AG10803 (cell line): ENCODE measurements around the gene AGTRAP.

Source experiments
- DNase-seq: peaks from one replicate; pipeline ENCODE4 v3.0.0; 2010; ENCODE audit warnings: low read depth
- H3K4me3 ChIP-seq: 2 replicates; pipeline ENCODE4 v1.5.1; 2011; ENCODE audit warnings: mild to moderate bottlenecking, low read length, control low read depth
- TF ChIP-seq, protein P1 (sequence below): conservative IDR thresholded peaks from 2 replicates; pipeline ENCODE4 v1.5.1; 2011; ENCODE audit warnings: mild to moderate bottlenecking, low read length, control low read depth, inconsistent platforms

AGTRAP gene

DNA sequence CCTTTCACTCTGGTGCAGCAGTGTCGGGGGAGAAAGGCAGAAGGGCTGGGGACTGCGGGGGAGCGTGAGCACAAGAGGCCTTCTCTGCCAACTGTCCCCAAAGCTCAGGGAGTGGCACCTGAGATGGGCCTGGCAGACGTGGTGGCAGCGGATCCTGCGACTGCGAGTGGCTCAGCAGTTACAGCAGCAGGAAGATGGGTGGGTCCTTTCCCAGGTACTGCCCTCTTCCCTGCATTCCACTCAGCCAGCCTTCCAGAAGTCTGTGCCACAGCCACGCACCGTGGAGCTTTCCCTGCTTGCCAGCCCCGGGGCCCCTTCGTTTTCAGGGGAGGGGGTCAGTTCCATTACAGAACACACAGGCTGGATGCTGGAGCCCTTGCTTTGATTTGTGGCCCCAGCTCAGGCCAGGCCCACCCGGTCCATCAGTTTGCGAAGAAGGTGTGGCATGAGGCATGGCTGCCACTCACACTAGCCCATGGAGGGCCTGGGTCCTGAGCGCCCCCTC, 52.7 kb downstream of the AGTRAP start:
- no peak for DNase-seq
- no peak overlapping the region for H3K4me3 ChIP-seq
- TF ChIP-seq, protein P1, sequence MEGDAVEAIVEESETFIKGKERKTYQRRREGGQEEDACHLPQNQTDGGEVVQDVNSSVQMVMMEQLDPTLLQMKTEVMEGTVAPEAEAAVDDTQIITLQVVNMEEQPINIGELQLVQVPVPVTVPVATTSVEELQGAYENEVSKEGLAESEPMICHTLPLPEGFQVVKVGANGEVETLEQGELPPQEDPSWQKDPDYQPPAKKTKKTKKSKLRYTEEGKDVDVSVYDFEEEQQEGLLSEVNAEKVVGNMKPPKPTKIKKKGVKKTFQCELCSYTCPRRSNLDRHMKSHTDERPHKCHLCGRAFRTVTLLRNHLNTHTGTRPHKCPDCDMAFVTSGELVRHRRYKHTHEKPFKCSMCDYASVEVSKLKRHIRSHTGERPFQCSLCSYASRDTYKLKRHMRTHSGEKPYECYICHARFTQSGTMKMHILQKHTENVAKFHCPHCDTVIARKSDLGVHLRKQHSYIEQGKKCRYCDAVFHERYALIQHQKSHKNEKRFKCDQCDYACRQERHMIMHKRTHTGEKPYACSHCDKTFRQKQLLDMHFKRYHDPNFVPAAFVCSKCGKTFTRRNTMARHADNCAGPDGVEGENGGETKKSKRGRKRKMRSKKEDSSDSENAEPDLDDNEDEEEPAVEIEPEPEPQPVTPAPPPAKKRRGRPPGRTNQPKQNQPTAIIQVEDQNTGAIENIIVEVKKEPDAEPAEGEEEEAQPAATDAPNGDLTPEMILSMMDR: no peak

DNA sequence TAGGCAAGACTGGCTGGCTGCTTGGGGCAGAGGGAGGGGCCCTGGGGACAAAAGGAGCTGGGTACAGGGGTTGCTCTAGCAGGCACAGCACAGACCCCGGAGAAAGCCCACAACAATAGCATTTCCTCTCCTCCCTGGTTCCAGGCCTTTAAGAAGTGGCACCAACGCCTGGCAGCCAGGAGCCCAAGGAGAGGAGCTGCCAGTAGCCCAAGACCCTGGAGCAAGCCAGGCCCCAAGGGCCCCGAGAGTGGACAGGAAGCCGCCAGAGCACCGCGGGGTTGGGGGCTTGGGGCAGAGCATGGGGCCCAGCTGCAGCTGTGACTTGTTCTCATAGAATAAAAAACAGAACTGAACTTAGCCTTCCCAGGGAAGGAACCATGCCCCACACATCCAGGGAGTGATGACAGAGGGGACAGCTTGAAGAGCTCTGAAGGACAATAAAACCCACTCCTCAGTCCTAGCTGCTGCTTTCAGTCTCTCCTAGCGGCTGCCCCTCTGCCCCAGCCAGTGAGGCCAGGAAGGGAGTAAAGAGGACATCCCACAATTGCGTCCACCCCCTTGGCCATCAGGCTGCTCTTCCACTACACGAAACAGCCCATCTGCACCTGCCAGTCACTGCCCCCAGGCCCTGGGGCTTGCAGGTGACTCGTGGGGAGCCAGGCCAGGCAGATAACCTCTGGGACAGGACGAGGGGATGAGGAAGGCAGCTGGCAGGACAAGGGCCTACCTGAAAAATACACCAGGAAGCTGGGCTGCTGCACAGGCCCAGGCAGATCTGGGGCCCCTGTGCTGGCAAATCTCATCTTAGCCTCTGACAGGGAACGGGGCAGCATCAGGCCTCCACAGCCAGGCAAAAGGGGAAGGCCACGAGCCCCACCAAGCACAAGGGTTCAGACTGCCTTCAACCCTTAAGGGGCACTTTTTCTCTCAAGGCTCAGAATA, 53.5 kb downstream of the AGTRAP start:
- H3K4me3 ChIP-seq: no peak overlapping the region
- no peak for DNase-seq
- TF ChIP-seq, protein P1: no peak

DNA sequence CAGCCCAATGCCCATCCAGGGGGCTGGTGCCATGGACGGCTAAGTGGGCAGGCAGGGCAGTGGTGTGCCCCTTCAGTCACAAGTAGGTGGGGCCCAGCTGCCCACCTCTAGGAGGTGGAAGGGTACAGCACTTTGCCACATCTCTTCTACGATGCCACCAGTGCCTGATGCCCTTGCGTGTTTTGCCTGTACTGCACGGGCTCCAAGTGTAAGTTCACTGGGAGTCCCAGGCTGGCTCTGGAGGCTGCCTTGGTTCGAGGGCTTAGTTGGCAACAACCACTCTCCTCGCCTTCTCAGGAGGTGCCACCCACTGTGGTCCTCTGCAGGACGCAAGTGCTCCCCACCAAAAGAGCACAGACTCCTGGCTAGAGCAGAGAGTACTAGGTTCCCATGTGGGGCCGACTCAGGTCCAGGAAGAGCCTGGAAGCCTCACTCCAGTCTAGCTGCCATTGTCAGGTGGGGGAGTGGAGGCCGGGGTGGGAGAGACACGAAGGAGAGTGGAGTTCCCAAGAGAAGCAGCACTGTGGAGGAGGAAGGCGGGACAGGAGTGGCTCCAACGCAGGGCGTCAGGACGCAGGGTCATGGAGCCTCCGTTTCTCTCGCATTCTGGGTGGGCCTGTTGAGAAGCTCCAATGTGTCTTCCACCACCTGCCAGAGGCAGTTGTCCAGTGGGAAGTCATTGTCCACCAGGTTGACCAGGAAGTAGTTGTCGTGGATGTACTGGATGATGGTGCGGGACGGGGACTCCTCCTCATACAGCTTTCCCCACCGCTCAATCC, 54.4 kb downstream of the AGTRAP start:
- H3K4me3 ChIP-seq: no peak overlapping the region
- TF ChIP-seq, protein P1: no peak
- DNase-seq: no peak

DNA sequence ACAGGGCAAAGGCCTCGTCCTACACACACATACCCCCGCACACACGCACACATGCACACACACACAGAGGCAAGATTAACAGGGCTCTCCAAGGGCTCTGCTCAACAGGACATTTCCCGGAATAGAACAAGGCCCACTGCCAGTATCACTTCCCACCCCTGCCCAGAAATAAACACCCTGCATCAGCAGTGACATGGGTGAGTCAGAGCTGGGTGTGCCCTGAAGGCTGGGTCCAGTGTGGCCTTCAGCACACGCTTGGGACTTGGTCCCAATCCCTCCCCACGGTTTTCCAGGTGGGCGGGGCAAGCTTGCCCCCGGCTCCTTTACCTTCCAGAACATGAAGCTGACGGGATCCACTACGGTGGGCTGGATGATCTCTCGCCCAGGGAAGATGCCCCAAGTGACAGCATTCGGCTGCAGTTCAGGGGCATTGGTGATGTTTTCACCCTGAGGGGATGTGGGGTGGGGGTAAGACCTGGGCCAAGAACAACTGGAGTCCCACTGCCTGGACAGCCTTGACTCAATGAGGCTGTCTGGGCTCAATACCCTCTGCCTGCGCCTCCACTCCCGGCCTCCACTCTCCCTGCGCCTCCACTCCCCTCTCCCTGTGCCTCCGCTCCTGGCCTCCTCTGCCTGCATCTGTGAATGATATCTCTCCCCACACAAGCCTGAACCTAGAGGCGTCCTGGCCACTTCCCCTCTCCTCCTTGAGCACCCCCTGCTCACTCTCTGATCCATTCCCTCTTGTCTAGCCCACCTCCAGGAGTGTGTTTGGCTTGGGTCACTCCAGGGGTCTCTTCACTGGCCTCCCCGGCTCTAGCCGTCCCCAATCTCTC, 55.2 kb downstream of the AGTRAP start:
- DNase-seq: peak; percentile 94
- TF ChIP-seq, protein P1: no peak
- H3K4me3 ChIP-seq: no peak overlapping the region

DNA sequence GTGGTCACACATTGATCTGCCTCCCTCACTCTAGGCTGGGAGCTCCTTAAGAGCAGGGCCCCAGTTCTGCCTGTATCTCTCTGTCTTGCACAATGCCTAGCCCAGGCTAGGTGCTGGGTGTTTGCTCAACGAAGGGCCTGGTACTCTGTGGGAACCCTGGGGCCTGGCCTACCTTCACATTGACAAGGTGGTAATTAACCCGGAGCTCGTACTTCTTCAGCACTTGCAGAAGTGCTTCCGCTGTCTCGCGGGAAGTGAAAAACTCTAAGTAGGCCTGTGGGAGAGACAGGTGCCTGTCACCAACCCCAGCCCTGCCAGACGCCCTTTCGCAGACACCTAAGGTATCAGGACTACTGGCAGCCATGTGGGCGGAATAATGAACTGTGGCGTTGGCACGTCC, 56.2 kb downstream of the AGTRAP start:
- no peak overlapping the region for H3K4me3 ChIP-seq
- no peak for DNase-seq
- TF ChIP-seq, protein P1: no peak

DNA sequence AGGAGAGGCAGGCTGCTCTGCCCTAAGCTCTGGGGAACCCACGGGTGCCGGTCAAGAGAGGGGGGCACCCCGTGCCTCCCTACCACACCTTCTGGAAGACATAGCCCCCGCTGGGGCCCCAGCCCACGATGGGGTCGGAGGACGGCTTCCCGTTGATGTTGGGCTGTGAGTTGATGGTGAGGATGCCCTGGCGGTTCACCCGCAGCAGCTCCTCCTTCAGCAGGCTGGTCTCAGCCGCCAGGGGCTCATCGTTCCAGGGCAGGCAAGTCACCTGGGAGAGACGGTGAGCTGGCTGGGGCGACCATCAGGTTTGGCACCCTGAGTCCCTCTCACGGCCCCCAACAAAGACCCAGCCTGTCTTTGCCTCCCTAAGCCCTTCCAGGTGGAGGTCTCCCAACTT, 57.9 kb downstream of the AGTRAP start:
- TF ChIP-seq, protein P1: no peak
- no peak for DNase-seq
- H3K4me3 ChIP-seq: no peak overlapping the region
